ENCODE data around the gene KIZ. TPM values are rescaled to one million over a fixed set of nuclear protein-coding genes. Genes with fewer than 3 reads are reported as not detected.

The KIZ gene
- total RNA-seq, 4 donors from 2014 or later: 37.5 to 45.6 (median 41.2) TPM

GRCh38 chr20:21180248-21180647, 54.4 kb downstream of the KIZ start:
- TF ChIP-seq, protein P1, sequence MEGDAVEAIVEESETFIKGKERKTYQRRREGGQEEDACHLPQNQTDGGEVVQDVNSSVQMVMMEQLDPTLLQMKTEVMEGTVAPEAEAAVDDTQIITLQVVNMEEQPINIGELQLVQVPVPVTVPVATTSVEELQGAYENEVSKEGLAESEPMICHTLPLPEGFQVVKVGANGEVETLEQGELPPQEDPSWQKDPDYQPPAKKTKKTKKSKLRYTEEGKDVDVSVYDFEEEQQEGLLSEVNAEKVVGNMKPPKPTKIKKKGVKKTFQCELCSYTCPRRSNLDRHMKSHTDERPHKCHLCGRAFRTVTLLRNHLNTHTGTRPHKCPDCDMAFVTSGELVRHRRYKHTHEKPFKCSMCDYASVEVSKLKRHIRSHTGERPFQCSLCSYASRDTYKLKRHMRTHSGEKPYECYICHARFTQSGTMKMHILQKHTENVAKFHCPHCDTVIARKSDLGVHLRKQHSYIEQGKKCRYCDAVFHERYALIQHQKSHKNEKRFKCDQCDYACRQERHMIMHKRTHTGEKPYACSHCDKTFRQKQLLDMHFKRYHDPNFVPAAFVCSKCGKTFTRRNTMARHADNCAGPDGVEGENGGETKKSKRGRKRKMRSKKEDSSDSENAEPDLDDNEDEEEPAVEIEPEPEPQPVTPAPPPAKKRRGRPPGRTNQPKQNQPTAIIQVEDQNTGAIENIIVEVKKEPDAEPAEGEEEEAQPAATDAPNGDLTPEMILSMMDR (IDR thresholded peaks at IDR 0.05; ENCODE audit: low read depth): no peak

- TF ChIP-seq, protein P1 (IDR thresholded peaks at IDR 0.05; ENCODE audit: low read depth): no peak
Measured at GRCh38 chr20:21181028-21181427, 55.1 kb downstream of the KIZ start.

DNA sequence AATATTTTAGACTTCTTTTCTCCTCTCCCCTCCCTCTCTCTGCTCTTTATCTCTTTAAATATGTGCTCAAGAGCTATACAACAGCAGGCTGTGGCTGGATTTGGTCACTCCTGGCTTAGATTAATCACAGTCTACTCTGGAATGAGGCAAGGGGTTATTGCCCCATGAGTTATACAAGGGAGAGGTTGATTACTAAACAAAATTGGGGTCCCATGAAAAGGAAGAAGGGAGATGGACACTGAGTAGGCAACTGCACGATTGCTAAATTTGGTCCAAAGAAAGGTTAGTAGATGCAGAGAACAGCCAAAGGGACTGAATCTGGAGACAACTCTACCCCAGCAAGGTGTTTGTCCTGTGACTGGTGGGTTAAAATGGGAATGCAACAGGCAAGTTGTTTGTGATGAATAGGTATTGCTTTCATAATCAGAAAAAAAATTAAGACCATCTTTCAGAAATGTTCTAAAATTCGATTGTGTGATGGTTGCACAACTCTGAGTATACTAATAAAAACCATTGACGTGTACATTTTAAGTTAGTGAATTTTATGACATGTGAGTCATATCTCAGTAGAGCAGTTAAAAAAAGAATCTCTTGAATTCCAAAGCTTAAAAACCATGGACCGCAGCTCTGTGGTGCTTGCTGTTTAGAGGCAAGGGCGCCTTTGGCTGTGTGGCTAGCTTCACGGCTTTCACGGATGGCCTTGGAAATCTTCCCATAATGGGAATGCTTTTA, 57.1 kb downstream of the KIZ start:
- TF ChIP-seq, protein P1 (IDR thresholded peaks at IDR 0.05; ENCODE audit: low read depth): no peak

DNA sequence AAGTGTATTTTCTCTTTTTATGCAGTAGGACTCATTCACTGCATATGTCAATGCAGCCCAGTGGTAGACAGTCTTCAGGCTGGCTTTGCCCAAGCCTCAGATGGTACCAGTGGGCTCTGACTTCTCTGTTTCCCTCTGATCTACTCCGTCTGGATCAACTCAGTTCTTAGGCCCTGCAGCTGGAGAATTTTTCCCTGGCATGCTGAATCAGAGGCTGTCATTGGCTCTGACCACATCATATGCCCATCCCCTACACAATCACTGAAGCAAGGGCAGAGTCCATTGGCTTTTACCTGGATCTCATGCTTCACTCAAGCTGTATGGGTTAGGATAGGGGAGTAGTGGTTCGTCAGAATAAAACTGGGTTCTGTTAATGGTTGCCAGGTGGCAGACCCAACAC, 57.8 kb downstream of the KIZ start:
- TF ChIP-seq, protein P1 (IDR thresholded peaks at IDR 0.05; ENCODE audit: low read depth): no peak

DNA sequence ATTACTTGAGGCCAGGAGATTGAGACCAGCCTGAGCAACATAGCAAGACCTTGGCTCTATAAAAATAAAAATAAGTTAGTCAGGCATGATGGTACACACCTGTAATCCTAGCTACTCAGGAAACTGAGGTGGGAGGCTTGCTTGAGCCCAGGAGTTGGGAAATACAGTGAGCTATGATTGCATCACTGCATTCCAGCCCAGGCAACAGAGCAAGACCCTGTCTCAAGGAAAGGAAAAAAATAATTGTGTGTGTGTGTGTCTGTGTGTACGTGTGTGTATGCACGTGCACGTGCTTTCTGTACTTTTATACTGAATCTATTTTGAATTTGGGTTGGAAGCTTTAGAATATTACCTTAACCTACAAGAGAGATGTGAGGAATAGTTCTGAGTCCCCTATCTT, 58.9 kb downstream of the KIZ start:
- TF ChIP-seq, protein P1 (IDR thresholded peaks at IDR 0.05; ENCODE audit: low read depth): no peak

GRCh38 chr20:21185849-21186248, 60.0 kb downstream of the KIZ start:
- TF ChIP-seq, protein P1 (IDR thresholded peaks at IDR 0.05; ENCODE audit: low read depth): no peak

- TF ChIP-seq, protein P1 (IDR thresholded peaks at IDR 0.05; ENCODE audit: low read depth): no peak
Measured at GRCh38 chr20:21189761-21190523, 64.1 kb downstream of the KIZ start.
